Endothelial cell of umbilical vein (primary cell): ENCODE measurements around the gene DOCK6. TPM values are rescaled to one million over a fixed set of nuclear protein-coding genes. Genes with fewer than 3 reads are reported as not detected.

Source experiments
- BruUV-seq: library from RNA; stranded (reverse); fragments of 400-500 nt; replicated peaks from 2 replicates; lab custom pipeline; 2021; lab: Mats Ljungman, UMichigan
- CTCF ChIA-PET: fragments of 300-600, 350-600 bp; sonication (Branson Sonifier 250); formaldehyde crosslinking; loops from one replicate; lab custom pipeline; 2021; ENCODE audit warnings: antibody characterized with exemption, inconsistent platforms; lab: Charles Lee
- POLR2A ChIA-PET: fragments of 300-600, 350-600 bp; sonication (Branson Sonifier 250); formaldehyde crosslinking; loops from one replicate; lab custom pipeline; 2021; ENCODE audit warnings: antibody characterized with exemption, inconsistent platforms; lab: Charles Lee
- DNase-seq: peaks from one replicate; pipeline ENCODE4 v3.0.0-alpha.2; 2011; ENCODE audit warnings: low read depth, low spot score
- FAIRE-seq: peaks from 2 replicates; lab custom pipeline; 2011; peaks lifted over from hg19 to GRCh38; lab: Jason Lieb, UNC
- H2AFZ ChIP-seq: 2 replicates; pipeline ENCODE4 v1.6.0; 2012; ENCODE audit warnings: low read depth, low read length, control low read depth, inconsistent platforms
- H3K27ac ChIP-seq: 2 replicates; pipeline ENCODE4 v1.5.1; 2011; ENCODE audit warnings: low read depth, mild to moderate bottlenecking, control low read depth, low read length, moderate library complexity; ENCODE audit not compliant: insufficient read depth
- H3K27me3 ChIP-seq, 2 experiments: 2 replicates each; pipeline versions ENCODE4 v1.6.0 to v1.6.1; 2011; ENCODE audit warnings: low read length in 2 of 2, mixed read lengths in 1 of 2; ENCODE audit not compliant: control insufficient read depth in 2 of 2, insufficient read depth in 2 of 2
- H3K36me3 ChIP-seq, 2 experiments: 2 replicates in 1 of 2; 3 replicates in 1 of 2; pipeline ENCODE4 v1.5.1; 2011; ENCODE audit warnings: low read length in 2 of 2, mild to moderate bottlenecking in 1 of 2, moderate library complexity in 1 of 2; ENCODE audit not compliant: control insufficient read depth in 2 of 2, insufficient read depth in 2 of 2; ENCODE audit errors: extremely low read depth in 1 of 2
- H3K4me1 ChIP-seq: 3 replicates; pipeline ENCODE4 v1.5.1; 2011; ENCODE audit warnings: mild to moderate bottlenecking, low read length; ENCODE audit not compliant: control insufficient read depth, insufficient read depth; ENCODE audit errors: extremely low read depth
- H3K4me2 ChIP-seq: 2 replicates; pipeline ENCODE4 v1.6.1; 2011; ENCODE audit warnings: low read length, control low read depth, mixed read lengths; ENCODE audit not compliant: insufficient read depth
- H3K4me3 ChIP-seq, 3 experiments: fragments of 200-600 bp in 1 of 3; sonication (generic), shearing (Covaris generic) in 1 of 3; replicated peaks in 1 of 3; 2 replicates each; pipeline ENCODE4 v1.5.1; 2011 to 2016; ENCODE audit warnings: control low read depth in 3 of 3, low read length in 3 of 3, mild to moderate bottlenecking in 2 of 3, inconsistent platforms in 1 of 3, low read depth in 1 of 3, moderate library complexity in 1 of 3; ENCODE audit not compliant: insufficient read depth in 1 of 3
- H3K79me2 ChIP-seq: 2 replicates; pipeline ENCODE4 v1.6.0; 2012; ENCODE audit warnings: low read length, inconsistent platforms; ENCODE audit not compliant: control insufficient read depth, insufficient read depth
- H3K9ac ChIP-seq: replicated peaks from 2 replicates; pipeline ENCODE3; 2011; ENCODE audit warnings: low read length, control low read depth; ENCODE audit not compliant: insufficient read depth; ENCODE audit errors: extremely low read depth
- H3K9me1 ChIP-seq: replicated peaks from 3 replicates; pipeline ENCODE4 v1.6.0; 2011; ENCODE audit warnings: mild to moderate bottlenecking, low read length; ENCODE audit not compliant: control insufficient read depth, insufficient read depth; ENCODE audit errors: extremely low read depth
- H3K9me3 ChIP-seq: replicated peaks from 2 replicates; pipeline ENCODE4 v1.5.1; 2012; ENCODE audit warnings: low read length, inconsistent platforms; ENCODE audit not compliant: control insufficient read depth, insufficient read depth
- H4K20me1 ChIP-seq: replicated peaks from 2 replicates; pipeline ENCODE3; 2011; ENCODE audit warnings: mild to moderate bottlenecking, low read length; ENCODE audit not compliant: control insufficient read depth, insufficient read depth; ENCODE audit errors: extremely low read depth
- CTCF ChIP-seq, 2 donors: IDR thresholded peaks; 1 replicate in 1 of 2; 2 replicates in 1 of 2; pipeline ENCODE4 v1.5.1; 2011; ENCODE audit warnings: low read length in 2 of 2, mild to moderate bottlenecking in 2 of 2, moderate library complexity in 2 of 2, control low read depth in 1 of 2, inconsistent platforms in 1 of 2, low read depth in 1 of 2; ENCODE audit not compliant: insufficient read depth in 1 of 2; ENCODE audit errors: extremely low read depth in 1 of 2
- EZH2 ChIP-seq: IDR thresholded peaks from 2 replicates; pipeline ENCODE4 v1.6.1; 2012; ENCODE audit warnings: borderline replicate concordance, low read depth, mild to moderate bottlenecking, moderate library complexity, low read length, inconsistent platforms; ENCODE audit not compliant: severe bottlenecking
- FOS ChIP-seq: IDR thresholded peaks from 2 replicates; pipeline ENCODE4 v1.6.1; 2011; ENCODE audit warnings: mild to moderate bottlenecking, low read length, moderate library complexity, borderline replicate concordance; ENCODE audit not compliant: insufficient read depth
- GATA2 ChIP-seq: IDR thresholded peaks from 2 replicates; pipeline ENCODE4 v1.7.0; 2011; ENCODE audit warnings: low read depth, mild to moderate bottlenecking, moderate library complexity, mixed read lengths, low read length; ENCODE audit not compliant: insufficient read length, insufficient read depth
- JUN ChIP-seq: IDR thresholded peaks from 2 replicates; pipeline ENCODE4 v1.6.1; 2011; ENCODE audit warnings: borderline replicate concordance, low read depth; ENCODE audit not compliant: insufficient read length, insufficient read depth
- MAX ChIP-seq: IDR thresholded peaks from 2 replicates; pipeline ENCODE4 v1.6.1; 2011; ENCODE audit not compliant: insufficient read depth, insufficient read length
- MYC ChIP-seq: IDR thresholded peaks from one replicate; pipeline ENCODE4 v1.6.1; 2011; ENCODE audit warnings: mild to moderate bottlenecking, low read depth, low read length
- POLR2A ChIP-seq: IDR thresholded peaks from 2 replicates; pipeline ENCODE4 v1.6.1; 2012; ENCODE audit warnings: low read depth, mild to moderate bottlenecking, control low read depth, low read length
- POLR2AphosphoS5 ChIP-seq: IDR thresholded peaks from 2 replicates; pipeline ENCODE4 v1.6.1; 2012; ENCODE audit warnings: low read depth, mild to moderate bottlenecking, control low read depth, low read length, moderate library complexity; ENCODE audit not compliant: insufficient read depth
- dilution Hi-C: fragments of 300-500 bp; cut with MboI; formaldehyde crosslinking; loops from one replicate; pipeline ENCODE4 v1.15.0; 2019; ENCODE audit warnings: low sequenced_read_pairs; ENCODE audit not compliant: extremely low pct_ligation_motif_present
- intact Hi-C: fragments of 100-400 bp; cut with micrococcal nuclease; formaldehyde crosslinking; loops from one replicate; pipeline ENCODE4 v1.10.0; 2022
- polyA plus RNA-seq, 4 experiments: library from polyadenylated mRNA; depleted of rRNA in 3 of 4; stranded (reverse) in 3 of 4; unstranded in 1 of 4; fragments of >200 nt; gene quantifications; 2 replicates each; pipeline versions ENCODE4 v1.2.1 to v1.2.3, GENCODE V29; 2011 to 2012; ENCODE audit warnings: missing spikeins in 1 of 4
- total RNA-seq: library from RNA; stranded (reverse); gene quantifications from 2 replicates; pipeline ENCODE4 v1.2.3, GENCODE V29; 2021

DOCK6 gene
- total and polyA plus RNA-seq, 2 donors (not counting 3 experiments of a cell fraction or from before 2014, with no cell fraction given): 126 to 334 TPM

- Histone ChIP-seq H3K27me3 (no peaks in the 10 kb centered on the region), H3K4me3 (no peak overlapping the region), H3K4me1 (peaks cover 14% of the 10 kb centered on the region), H3K4me2 (no peak overlapping the region), H3K79me2 (peaks cover 12% of the 10 kb centered on the region), H3K36me3 (peaks cover 5 to 33% of the 10 kb centered on the region in 2 experiments), H4K20me1 (no peaks in the 10 kb centered on the region), H3K27ac (no peak overlapping the region), H3K9ac (no peak overlapping the region), H3K9me1 (no peaks in the 10 kb centered on the region), H3K9me3 (no peaks in the 10 kb centered on the region), H2AFZ (no peak overlapping the region)
- ChIA-PET POLR2A (no interaction called here), CTCF (no interaction called here)
- intact Hi-C loops (loop anchor here (5.0 kb wide), 1 partner anchor 264 kb away; no protein-coding TSS in a partner anchor), dilution Hi-C loops (no loop called here)
- TF ChIP-seq CTCF (IDR thresholded peaks at IDR 0.05; ENCODE audit: extremely low read depth in 1 of 2, insufficient read depth in 1 of 2, low read depth in 1 of 2, low read length in 2 of 2) (no peak), POLR2AphosphoS5 (no peak)
- DNase-seq (no peak), FAIRE-seq (no peak)
- no TSS peak for BruUV-seq
Measured at GRCh38 chr19:11200931-11201330, 61.4 kb downstream of the DOCK6 start.

GRCh38 chr19:11200015-11200574 lies 62.2 kb downstream of the DOCK6 start:
- intact Hi-C loops: loop anchor here (5.0 kb wide), 1 partner anchor 263 kb away; no protein-coding TSS in a partner anchor
- dilution Hi-C loops: no loop called here
- no peak for FAIRE-seq
- Histone ChIP-seq H3K4me1 (peaks cover 21% of the 10 kb centered on the region), H2AFZ (no peak overlapping the region), H3K4me3 (no peak overlapping the region), H3K27me3 (no peaks in the 10 kb centered on the region), H3K36me3 (peaks cover 5 to 33% of the 10 kb centered on the region in 2 experiments), H3K9me3 (no peaks in the 10 kb centered on the region), H4K20me1 (no peaks in the 10 kb centered on the region), H3K27ac (no peak overlapping the region), H3K9ac (no peak overlapping the region), H3K9me1 (no peaks in the 10 kb centered on the region), H3K4me2 (no peak overlapping the region), H3K79me2 (peaks cover 18% of the 10 kb centered on the region)
- ChIA-PET POLR2A (no interaction called here), CTCF (no interaction called here)
- BruUV-seq: no TSS peak
- no peak for TF ChIP-seq MYC
- no peak for TF ChIP-seq EZH2
- TF ChIP-seq CTCF (IDR thresholded peaks at IDR 0.05; ENCODE audit: extremely low read depth in 1 of 2, insufficient read depth in 1 of 2, low read depth in 1 of 2, low read length in 2 of 2): no peak
- no peak for TF ChIP-seq GATA2
- TF ChIP-seq MAX: no peak
- no peak for TF ChIP-seq POLR2A
- no peak for TF ChIP-seq JUN
- TF ChIP-seq FOS: no peak
- TF ChIP-seq POLR2AphosphoS5: no peak
- DNase-seq: no peak
